Measurements from ENCODE around the gene GRIK3. TPM values are rescaled to one million over a fixed set of nuclear protein-coding genes. Genes with fewer than 3 reads are reported as not detected.

GRIK3 gene
- total and polyA plus RNA-seq, 2 of the 8 experiments (the other 6 are each of a cell fraction or from before 2014, with no cell fraction given): 2.1 to 3.4 TPM

- no peak overlapping the region for H2BK20ac ChIP-seq (ENCODE audit: low read length)
- no peaks in the 10 kb centered on the region for H3K27me3 ChIP-seq (replicated peaks in 1 of 4; ENCODE audit: control insufficient read depth in 3 of 4, extremely low read depth in 1 of 4, insufficient read depth in 3 of 4, low read length in 3 of 4)
- H3K23ac ChIP-seq (ENCODE audit: insufficient read length): no peak overlapping the region
- DNase-seq (ENCODE audit: low read depth in 1 of 2, low spot score in 2 of 2) (no peak), FAIRE-seq (no peak)
- H2BK5ac ChIP-seq (ENCODE audit: low read depth, low read length): no peak overlapping the region
- no peak overlapping the region for H3K4me3 ChIP-seq (ENCODE audit: extremely low read depth in 1 of 4, insufficient read depth in 2 of 4, low read depth in 3 of 4, low read length in 4 of 4)
- H3K56ac ChIP-seq (replicated peaks; ENCODE audit: insufficient read length, low read depth, low read length): no peak overlapping the region
- no peak overlapping the region for H2BK12ac ChIP-seq (ENCODE audit: low read depth, low read length)
- H3K36me3 ChIP-seq (ENCODE audit: control insufficient read depth in 2 of 4, insufficient read depth in 4 of 4, low read length in 3 of 4): no peaks in the 10 kb centered on the region
- 78% methylated on average over 2 of the region's 2 CpGs; no CpG with 5 or more reads in 1 of the 2 experiments for WGBS, 2 experiments (ENCODE audit: extremely low coverage in 1 of 2, insufficient coverage in 1 of 2, insufficient read length in 1 of 2, insufficient replicate concordance in 2 of 2, low coverage in 1 of 2, low lambda C conversion rate in 2 of 2, missing lambda C conversion rate in 1 of 2)
- no peaks in the 10 kb centered on the region for H3K4me1 ChIP-seq (replicated peaks in 1 of 4; ENCODE audit: control insufficient read depth in 3 of 4, insufficient read depth in 4 of 4, low read length in 3 of 4)
- H4K5ac ChIP-seq (ENCODE audit: insufficient read length, low read depth, low read length): no peak overlapping the region
- no peaks in the 10 kb centered on the region for H3K9me3 ChIP-seq (ENCODE audit: insufficient read depth in 2 of 2, low read depth in 1 of 2, low read length in 1 of 2)
- H3K9ac ChIP-seq (replicated peaks in 1 of 4; ENCODE audit: extremely low read depth in 1 of 4, low read depth in 3 of 4, low read length in 3 of 4): no peak overlapping the region
- H3K23me2 ChIP-seq (ENCODE audit: low read depth, low read length): no peaks in the 10 kb centered on the region; the same call in 1 of the 2 replicates
- H4K20me1 ChIP-seq (replicated peaks in 1 of 2; ENCODE audit: control insufficient read depth in 1 of 2, insufficient read depth in 2 of 2, low read length in 2 of 2): peaks cover 0 to 2% of the 10 kb centered on the region in 2 experiments
- no peak overlapping the region for H4K8ac ChIP-seq (ENCODE audit: extremely low read depth, insufficient read depth, low read length)
- H3K18ac ChIP-seq (ENCODE audit: extremely low read depth, low read length): no peak overlapping the region
- H4K91ac ChIP-seq (replicated peaks; ENCODE audit: insufficient read length, low read length): no peak overlapping the region
- H3K79me2 ChIP-seq (ENCODE audit: control insufficient read depth in 1 of 2, insufficient read depth in 2 of 2, low read length in 2 of 2): no peaks in the 10 kb centered on the region
- H2BK120ac ChIP-seq (replicated peaks; ENCODE audit: low read depth, low read length): no peak overlapping the region
- TF ChIP-seq GTF2F1 (IDR thresholded peaks at IDR 0.05; ENCODE audit: borderline replicate concordance, low read depth, low read length) (no peak), SIRT6 (IDR thresholded peaks at IDR 0.05; ENCODE audit: low read length) (no peak), GABPA (IDR thresholded peaks at IDR 0.05; ENCODE audit: borderline replicate concordance, insufficient read depth, low read length) (no peak), CEBPB (IDR thresholded peaks at IDR 0.05; ENCODE audit: low read depth, low read length) (no peak), YY1 (IDR thresholded peaks at IDR 0.05; ENCODE audit: low read depth, low read length) (no peak), CBX8 (IDR thresholded peaks at IDR 0.05; ENCODE audit: borderline replicate concordance, low read depth, low read length) (no peak), RFX5 (IDR thresholded peaks at IDR 0.05; ENCODE audit: borderline replicate concordance, low read depth, low read length) (no peak), POU5F1 (IDR thresholded peaks at IDR 0.05; ENCODE audit: low read depth, low read length) (no peak), POLR2A (IDR thresholded peaks at IDR 0.05; ENCODE audit: control extremely low read depth in 1 of 2, low read depth in 2 of 2, low read length in 2 of 2) (no peak), POLR2AphosphoS5 (IDR thresholded peaks at IDR 0.05; ENCODE audit: low read depth, low read length) (no peak), PHF8 (conservative IDR thresholded peaks at IDR 0.05; ENCODE audit: low read depth, low read length) (no peak)
- TF ChIP-seq, protein P1, sequence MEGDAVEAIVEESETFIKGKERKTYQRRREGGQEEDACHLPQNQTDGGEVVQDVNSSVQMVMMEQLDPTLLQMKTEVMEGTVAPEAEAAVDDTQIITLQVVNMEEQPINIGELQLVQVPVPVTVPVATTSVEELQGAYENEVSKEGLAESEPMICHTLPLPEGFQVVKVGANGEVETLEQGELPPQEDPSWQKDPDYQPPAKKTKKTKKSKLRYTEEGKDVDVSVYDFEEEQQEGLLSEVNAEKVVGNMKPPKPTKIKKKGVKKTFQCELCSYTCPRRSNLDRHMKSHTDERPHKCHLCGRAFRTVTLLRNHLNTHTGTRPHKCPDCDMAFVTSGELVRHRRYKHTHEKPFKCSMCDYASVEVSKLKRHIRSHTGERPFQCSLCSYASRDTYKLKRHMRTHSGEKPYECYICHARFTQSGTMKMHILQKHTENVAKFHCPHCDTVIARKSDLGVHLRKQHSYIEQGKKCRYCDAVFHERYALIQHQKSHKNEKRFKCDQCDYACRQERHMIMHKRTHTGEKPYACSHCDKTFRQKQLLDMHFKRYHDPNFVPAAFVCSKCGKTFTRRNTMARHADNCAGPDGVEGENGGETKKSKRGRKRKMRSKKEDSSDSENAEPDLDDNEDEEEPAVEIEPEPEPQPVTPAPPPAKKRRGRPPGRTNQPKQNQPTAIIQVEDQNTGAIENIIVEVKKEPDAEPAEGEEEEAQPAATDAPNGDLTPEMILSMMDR (IDR thresholded peaks at IDR 0.05; ENCODE audit: control extremely low read depth in 1 of 3, insufficient read depth in 1 of 3, low read depth in 1 of 3, low read length in 3 of 3): no peak
- CTCF ChIA-PET (ENCODE audit: partially characterized antibody): no interaction called here
- H2BK15ac ChIP-seq (ENCODE audit: low read length): 0 out of 2 replicates have a peak overlapping the region, but pooled peaks have one; percentile 5
- POLR2A ChIA-PET (ENCODE audit: partially characterized antibody): no interaction called here
- no peak overlapping the region for H3K27ac ChIP-seq (ENCODE audit: low read depth, low read length)
- H3K79me1 ChIP-seq (ENCODE audit: low read depth, low read length): no peaks in the 10 kb centered on the region
- no peak overlapping the region for H2AFZ ChIP-seq (ENCODE audit: low read length)
- no peak overlapping the region for H3K14ac ChIP-seq (ENCODE audit: insufficient read length)
- no peak overlapping the region for H2AK5ac ChIP-seq (ENCODE audit: low read depth, low read length)
- H3K4me2 ChIP-seq (ENCODE audit: insufficient read depth in 1 of 2, low read depth in 2 of 2, low read length in 2 of 2): no peak overlapping the region
- no peak overlapping the region for H3K4ac ChIP-seq (replicated peaks; ENCODE audit: insufficient read length, low read depth, low read length)
Measured at GRCh38 chr1:36934061-36934460, 100.3 kb downstream of the GRIK3 start.
